Retina (tissue), 1 donor: ENCODE results near the gene DNTT.

Experiments
- DNase-seq: peaks from one replicate; pipeline ENCODE4 v3.0.0-alpha.2; 2016

DNTT gene

GRCh38 chr10:96352027-96352426, 47.8 kb downstream of the DNTT start:
- DNase-seq, result no peak

- no peak for DNase-seq
Measured at GRCh38 chr10:96352582-96352981, 48.3 kb downstream of the DNTT start.

DNA sequence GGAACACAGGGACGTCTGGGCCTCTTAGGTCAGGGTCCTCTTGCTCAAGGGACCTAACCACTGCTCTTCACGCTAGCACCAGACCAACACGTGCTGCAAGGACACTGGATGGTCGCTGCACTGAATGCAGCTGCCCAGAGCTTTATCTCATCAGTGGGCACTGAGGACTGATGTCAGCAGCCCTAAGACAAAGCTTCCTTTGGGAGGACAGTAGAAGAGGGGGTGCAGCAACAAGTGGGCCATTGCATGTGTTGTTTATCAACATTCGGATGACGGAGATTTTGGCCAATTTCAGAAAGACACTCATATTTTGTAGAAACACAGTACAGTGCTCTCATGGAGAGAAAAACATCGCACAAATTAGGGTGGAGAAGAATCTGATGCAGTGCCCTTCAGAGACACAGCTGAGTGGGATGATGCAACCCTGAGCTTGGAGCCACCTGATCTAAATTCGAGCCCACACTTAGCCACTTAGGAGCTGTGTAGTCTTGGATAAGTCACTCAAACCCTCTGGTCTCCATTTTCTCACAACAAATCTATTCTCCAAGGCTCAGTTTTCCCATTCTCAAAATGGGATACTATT, 52.9 kb downstream of the DNTT start:
- no peak for DNase-seq

- no peak for DNase-seq
Measured at GRCh38 chr10:96358851-96359540, 54.8 kb downstream of the DNTT start, which contains the start of gene OPALIN. TSS of gene OPALIN (minus strand) at chr10:96359002. CDS start at chr10:96358896, 106 bp downstream.

DNA sequence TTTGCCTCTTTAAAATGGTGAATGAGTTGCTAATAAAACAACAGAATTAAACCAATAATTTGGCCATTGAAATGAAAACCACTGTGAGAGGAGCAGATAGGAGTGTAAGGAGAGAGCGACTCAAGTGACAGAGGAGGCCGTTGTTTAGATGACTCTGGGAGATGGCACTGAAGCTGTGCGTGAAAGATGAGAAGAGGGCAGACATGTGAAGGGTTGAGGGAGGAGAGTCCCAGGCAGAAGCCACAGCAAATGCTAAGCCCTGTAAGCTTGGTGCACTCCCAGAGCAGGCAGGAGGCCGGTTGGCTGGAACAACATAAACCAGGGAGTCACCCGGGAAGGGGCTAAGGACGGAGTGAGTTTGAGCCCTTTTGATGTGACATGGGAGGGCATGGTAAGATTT, 55.4 kb downstream of the DNTT start:
- DNase-seq, result no peak

DNA sequence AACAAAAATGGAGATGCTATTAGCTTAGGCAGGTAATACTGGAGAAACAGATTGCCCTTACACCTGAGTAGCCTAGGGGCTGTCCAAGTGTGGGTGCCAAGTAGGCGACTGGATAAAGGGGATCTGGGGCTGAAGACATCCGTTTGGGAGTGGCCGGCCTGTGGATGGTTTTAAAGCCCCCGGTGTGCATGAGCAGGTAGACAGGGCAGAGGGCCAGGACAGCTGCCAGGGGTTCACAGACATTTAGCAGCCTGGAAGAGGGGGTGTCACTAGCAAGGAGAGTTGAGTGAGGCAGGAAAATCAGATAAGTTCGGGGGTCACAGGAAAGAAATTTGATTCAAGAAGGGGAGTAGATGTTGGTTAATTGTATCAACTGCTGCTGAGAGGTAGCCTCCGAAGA, 56.1 kb downstream of the DNTT start:
- DNase-seq, result no peak

- DNase-seq, result no peak
Measured at GRCh38 chr10:96360766-96361165, 56.5 kb downstream of the DNTT start.

DNA sequence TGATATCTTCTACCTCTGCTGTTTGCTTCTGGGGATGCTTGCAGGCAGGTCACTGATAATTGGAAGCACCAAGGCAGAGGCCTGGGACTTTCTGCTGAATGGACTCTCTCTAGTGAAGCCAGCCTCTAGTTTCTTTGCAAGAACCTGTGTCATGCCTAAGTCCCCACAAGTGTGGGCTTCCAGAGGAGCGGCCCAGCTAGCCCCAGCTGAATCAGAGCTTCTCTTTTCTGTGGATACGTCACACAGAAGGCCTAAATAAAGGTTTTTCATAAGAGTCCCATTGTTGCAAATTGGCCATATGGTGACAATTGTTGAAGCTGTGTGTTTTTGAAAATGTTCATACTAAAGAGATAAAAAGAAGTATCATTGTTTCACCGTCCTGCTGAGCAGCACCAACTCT, 61.3 kb downstream of the DNTT start:
- no peak for DNase-seq

DNA sequence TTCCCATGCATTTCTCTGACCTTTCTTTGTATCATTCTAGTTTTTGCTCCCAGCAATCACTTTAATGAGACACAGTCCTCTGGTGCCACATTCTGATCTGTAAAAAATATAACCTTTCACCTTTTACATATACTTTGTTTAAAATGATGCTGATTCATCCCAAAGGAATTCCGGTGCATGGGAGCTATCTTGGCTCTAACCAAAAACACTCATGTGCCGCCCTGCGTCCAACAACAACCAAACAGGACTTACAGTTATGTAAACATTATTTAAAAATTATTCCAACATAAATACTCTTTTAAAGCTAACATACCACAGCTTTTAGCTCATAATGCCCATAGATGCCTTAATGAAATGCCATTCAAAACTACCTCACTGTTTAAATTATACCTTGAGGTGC, 62.3 kb downstream of the DNTT start:
- DNase-seq, result no peak

DNA sequence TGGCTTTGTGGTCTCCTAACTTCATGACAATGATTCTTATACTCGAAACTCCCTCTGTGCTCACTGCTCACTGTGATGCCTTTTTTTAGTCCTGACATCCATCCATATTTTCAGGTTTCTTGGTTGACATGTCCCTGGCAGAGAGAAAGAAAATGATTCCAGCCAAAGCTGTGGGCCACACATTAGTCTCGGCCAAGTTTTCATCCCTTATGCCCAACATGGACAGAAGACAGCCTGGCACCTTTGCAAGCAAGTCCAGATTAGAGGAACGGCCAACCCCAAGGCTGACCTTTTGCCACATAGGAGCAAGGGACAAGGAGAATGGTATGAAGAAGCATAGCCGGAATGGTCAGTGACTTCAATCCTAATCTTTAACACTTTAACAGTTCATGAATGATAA, 63.2 kb downstream of the DNTT start:
- DNase-seq, result no peak

DNA sequence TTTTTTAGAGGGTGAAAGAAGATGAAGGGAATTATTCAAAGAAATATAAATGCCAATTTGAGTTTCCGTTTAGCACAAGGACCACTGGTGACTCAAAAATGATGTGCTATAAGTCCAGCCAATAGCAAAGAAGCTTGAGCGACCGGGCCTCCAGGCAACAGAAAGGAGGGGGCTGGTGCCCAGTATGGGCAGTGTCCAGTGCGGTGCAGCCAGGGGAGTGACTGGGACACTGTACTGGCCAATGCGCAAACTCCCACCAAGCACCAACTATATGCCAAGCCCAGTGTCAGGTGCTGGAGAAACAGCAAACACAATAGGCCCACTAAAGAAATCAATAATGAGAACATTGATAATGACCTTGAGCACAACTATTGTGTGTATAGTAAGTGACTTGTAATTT, 64.7 kb downstream of the DNTT start:
- DNase-seq, result no peak

DNA sequence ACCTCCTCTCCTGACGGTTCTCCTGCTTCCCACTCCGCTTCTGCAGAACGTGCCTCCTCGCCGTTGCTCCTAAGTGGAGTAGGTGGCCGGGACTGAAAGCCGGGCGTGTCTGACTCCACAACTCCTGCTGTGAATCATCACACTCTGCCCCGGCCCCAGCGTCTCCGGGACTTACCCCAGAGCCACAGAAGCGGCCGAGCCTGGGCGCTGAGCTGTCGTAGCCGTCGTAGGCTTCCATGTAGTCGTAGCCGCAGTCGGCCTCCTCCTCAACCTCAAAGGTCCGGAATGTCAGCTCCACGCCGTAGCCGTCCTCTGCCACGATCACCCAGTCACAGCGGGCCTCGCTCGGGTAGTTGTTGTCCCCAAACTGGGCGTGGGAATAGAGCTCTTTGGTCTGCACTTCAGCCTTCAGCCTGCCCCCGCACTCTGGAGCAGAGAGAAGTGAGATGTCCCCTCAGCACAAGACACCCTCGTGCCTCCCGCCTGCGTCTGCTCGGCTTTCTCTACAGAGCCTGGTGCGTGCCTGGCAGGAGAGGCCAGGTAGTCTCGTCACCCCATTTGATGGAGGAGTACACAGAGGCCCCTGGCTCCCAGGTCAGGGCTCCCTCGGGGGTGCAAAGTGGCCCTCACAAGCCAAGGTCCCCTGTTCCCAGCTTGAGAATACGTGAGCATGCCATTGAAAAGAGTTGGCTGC, 65.8 kb downstream of the DNTT start:
- DNase-seq, result no peak

GRCh38 chr10:96370584-96371157, 66.4 kb downstream of the DNTT start:
- peak; percentile 82 for DNase-seq

- no peak for DNase-seq
Measured at GRCh38 chr10:96371356-96371755, 67.1 kb downstream of the DNTT start.

- no peak for DNase-seq
Measured at GRCh38 chr10:96374004-96374403, 69.8 kb downstream of the DNTT start.

- no peak for DNase-seq
Measured at GRCh38 chr10:96374639-96374984, 70.4 kb downstream of the DNTT start.

DNA sequence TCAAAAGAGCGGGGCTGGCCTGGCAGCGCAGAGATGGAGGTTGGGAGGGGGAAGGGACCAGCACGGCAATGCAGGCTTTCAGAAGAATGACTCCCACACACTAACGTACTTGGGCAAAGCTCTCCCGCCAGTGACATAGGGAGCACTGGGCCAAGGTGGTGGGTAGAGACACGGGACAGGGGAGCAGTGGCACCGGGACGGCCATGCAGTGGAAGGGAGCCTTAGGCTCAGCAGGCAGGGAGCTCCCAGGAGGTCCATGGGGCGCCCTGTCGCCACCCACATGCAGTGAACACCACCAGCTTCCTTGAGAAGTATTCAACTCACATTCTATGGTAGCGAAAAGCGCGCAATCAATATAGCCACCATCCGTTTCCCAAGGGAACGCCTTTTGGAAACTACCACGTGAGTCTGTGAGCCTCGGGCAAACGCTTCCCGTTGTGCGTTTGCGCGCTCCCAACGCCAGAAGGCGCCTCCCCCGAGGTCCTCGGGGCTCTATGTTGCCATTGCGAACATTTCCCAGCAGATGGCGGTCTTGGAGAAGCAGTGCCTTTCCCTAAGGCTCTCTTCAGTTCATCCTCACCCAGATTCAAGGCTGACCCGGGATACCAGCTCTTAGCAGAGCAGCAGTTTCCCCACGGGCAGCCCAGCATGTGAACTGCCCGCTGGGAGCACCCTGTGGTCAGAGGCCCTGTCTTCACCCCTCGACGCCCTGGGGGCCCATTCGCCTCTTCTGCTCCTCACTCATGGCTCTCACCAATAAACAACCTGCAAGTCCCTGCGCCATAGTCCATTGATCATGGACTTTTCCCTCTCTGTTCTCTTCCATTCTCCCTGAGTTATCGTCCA, 71.0 kb downstream of the DNTT start:
- DNase-seq, result peak; percentile 95

- DNase-seq, result no peak
Measured at GRCh38 chr10:96376483-96376882, 72.2 kb downstream of the DNTT start.

DNA sequence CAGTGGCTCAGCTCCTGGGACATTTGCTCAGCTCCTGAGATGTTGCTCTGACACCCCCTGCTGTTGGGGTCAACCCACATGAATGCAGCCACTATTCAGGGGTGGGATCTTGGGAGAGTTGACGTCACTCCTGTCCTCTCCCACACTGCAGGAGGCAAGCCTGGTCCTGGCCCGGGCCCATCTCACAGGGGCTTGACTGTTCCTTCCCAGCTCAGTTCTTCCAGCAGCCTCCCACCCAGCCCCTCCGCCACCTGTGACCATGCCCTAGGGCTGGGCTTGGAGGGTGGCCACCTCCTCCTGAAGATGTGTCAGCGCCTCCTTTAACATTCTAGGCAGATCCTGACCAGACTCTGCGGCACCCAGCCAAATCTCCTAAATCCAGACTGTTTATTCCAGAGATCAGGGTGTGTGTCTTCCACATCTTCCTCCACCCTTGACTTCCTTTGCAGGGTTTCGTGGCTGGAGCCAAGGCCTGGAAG, 73.6 kb downstream of the DNTT start:
- DNase-seq, result no peak

DNA sequence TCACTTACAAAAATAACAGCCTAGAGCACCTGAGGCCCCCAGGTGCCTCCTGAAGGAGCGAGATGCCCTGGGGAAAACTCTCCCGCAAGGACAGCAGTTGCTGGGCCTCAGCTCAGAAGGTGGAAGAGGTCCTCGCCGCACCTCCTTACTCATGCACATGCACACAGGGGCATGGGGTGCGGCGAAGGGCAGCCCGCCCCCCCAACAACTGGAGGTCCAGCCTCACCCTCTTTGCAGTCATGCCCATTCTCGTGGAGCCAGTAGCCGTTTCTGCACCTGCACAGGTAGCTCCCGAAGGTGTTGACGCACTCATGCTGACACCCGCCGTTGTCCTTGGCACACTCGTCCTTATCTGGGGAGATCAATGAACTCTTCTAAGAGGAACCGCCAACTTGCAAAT, 74.5 kb downstream of the DNTT start:
- DNase-seq, result no peak

GRCh38 chr10:96379758-96380157, 75.5 kb downstream of the DNTT start:
- no peak for DNase-seq

- DNase-seq, result no peak
Measured at GRCh38 chr10:96380821-96381220, 76.6 kb downstream of the DNTT start.

GRCh38 chr10:96384506-96384905, 80.3 kb downstream of the DNTT start:
- no peak for DNase-seq
